ENCODE results near the gene SPA17.
A peak's percentile ranks its signal among the peaks of the same experiment; 100 is the strongest.

Gene SPA17

DNA sequence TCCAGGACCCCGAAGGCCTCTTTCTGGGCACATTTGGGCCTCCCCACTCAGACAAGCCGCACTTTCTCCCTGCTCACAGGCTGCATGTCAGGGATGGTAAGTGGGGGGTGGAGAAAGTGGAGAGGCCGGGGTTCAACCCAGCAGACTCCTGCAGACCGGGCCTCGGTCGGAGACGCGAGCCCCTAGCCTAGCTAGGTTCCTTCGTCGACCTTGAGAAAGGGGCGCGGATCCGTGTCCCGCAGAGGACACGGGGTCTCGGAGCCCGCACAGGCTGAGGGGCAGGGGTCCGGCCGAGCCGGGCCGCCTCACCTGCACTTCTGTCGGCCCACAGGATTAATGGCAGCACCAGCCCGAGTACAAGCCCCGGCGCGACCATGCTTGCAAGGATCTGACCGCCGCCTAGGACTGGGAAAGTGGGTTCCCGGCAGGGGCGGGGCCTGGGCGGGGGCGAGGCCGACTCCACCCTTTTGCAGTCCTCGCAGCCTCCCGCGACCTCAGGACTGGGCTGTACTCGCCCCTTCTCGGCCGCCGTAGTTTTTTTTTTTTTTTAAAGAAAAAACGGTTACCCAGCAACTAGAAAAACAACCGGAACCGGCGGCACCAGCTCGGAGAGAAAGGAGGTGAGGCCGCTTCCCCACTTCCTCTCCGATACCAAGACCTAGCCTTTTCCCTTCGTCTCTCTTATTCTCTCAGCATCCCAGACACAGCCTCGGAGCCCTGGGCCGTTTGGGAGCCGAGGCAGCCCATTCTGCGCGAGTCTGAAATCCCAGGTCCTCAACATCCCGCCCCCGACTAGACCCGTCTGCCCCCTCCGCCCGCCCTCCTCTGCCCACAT, at the start of gene SPA17, which contains the start of gene SIAE:
Gene SPA17 (plus strand): TSS at position 572 of the 835 bp plus-strand sequence. CDS start 1,361 bp downstream, outside the sequence.
Gene SIAE (minus strand): TSS at position 407 of the 835 bp plus-strand sequence. CDS start 31 bp downstream, at position 376.
- peak; percentile 64 to 66 for DNase-seq (ENCODE audit: low read depth in 2 of 2)

DNA sequence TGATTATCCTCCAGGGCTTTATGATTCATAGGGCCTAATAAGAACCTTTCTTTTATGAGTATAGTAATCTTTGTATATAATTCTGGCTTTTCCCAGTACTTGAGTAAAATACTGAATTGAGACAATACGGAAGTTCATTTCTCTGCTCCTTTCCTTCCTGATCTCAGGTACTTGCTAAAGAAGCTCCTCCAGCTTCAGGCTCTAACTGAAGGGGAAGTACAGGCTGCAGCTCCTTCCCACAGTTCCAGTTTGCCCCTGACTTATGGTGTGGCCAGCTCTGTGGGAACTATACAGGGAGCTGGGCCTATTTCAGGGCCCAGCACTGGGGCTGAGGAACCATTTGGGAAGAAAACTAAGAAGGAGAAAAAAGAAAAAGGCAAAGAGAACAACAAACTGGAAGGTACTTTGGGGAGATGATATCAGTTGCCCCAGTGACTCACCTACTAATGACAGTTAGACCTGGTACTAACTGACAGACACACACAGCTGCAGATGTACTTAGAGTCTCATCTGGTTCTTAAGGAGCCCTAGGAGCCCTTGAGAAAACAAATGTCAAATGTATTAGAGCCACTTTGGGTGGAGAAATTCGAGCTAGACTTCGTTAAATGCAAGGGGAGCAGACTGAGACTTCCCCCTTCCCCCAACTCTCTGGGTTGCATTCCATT, 48.1 kb upstream of the SPA17 start:
- no peak for DNase-seq (ENCODE audit: low read depth in 2 of 2)

DNA sequence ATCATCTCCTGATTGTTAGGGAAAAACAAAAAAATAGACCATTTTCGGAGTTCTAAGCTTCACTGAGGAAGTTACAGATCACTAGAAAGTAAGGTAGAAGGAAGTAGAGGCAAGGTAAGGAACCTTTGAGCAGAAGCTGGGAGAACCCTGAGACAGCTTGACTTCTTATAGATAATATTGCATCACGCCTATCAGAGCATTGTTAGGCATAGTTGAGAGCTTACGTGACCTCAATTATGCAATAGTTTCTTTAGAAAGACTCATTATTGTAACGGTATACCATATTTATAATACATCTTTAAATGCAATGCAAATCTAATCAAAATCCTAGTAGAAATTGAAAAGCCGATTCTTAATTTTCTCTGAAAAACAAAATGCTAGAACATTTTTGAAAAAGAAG, 46.2 kb upstream of the SPA17 start:
- DNase-seq (ENCODE audit: low read depth in 2 of 2), result no peak

DNA sequence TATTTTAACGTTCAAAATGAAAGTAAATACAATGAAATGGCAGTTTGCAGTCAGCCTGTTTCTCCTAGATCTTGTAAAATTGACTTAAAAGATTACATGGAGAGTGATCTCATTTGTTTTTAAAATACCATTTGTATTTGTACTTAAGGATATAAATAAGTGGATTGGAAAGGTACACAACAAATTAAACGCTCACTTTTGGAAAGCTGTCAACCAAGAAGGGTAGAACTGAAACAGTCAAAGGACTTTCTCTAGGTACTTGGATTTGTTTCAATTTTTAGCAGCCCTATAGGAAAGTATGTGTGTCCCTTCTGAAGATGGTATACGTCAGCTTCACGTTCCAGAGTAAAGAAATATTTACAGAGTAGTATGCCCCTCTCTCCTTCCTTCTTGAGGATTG, 43.7 kb upstream of the SPA17 start:
- no peak for DNase-seq (ENCODE audit: low read depth in 2 of 2)

DNA sequence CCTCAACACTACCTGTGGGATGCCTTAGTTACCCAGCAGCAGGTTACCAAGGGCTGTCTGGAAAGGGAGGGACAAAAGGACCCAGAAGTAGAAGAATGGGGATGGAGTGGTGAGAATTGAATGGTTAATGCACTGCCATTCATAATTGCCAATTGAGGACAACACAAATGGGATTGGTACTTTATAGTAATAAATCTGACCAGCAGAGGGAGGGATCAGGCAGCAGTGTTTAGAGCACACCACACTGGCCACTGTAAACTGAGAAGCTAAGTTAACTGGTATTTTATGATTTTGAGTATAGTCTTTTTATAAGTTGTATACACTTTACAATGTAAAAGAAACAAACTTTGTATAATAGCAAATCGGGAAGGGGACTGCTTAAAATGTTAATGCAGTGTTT, 40.3 kb upstream of the SPA17 start:
- DNase-seq (ENCODE audit: low read depth in 2 of 2), result no peak

DNA sequence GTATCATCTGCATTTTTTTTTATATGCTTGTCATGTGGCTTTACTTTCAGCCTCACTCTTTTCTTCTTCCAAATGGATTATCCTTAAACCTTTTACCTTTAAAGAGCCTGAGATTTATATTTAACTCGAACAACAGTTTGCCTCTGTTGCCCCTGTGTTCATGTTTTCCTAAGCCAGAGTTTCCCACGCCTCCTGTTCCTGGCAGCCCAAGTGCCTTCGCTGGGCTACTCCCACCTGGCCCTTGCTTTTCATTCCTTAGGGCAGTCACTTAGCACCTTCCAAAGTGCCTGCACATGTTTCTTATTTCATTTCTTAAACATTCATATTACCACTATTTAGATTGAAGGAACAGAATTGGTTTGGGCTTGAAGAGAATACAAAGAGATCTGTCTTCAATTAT, 37.8 kb upstream of the SPA17 start:
- DNase-seq (ENCODE audit: low read depth in 2 of 2), result no peak

DNA sequence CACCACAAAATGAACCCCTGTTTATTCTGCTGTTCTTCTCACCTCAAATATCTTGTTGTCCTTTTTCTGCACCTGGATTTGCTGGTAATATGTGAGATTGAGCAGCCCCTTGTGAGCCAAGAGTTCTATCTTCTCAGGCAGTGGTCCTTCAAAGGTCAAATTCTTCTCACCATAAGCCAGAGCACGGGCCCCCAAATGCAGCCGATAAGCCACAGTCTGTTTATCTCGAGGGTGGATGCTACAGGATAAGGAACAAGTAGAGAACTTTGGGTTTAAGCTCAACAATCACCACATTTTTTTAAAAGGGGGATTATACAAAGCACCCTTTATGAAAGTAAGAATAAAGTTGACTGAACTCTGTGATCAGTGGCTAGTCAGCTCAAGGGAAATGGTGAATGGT, 35.2 kb upstream of the SPA17 start:
- no peak for DNase-seq (ENCODE audit: low read depth in 2 of 2)

DNA sequence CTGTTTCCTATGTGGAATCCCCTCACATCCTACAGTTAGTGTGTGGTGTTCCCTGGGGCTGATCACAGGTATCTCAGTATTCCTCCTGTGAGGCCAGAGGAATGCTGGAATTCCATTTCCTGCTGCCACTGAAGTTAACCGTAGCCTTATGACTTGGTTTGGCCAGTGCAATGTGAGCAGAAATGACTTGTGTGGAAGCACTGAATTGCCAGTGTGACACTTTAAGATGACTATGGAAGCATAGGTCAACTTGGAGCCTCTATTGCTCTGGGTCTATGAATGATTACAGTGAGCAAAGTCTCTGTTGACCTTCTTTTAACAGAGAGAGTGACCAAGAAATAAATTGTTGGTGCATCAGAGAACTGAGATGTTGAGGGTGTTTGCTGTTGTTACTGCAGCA, 34.5 kb upstream of the SPA17 start:
- DNase-seq (ENCODE audit: low read depth in 2 of 2), result no peak

DNA sequence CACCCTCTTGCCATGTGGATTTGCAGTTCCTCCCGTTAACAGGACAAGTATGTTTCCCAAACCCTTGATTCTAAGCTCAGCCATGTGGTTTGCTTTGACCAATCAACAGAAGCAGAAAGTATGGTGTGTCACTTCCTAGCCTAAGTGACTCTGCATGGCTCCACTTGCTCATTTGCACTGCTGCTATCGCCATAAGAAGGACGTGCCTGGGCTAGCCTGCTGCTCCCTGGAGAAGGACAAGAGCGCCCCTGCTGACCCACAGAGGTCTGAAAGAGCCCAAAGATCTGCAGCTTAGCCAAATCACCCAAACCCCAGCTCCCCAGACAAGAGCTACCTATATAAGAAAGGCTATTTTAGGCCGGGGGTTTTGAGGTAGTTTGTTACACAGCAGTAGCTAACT, 33.0 kb upstream of the SPA17 start:
- no peak for DNase-seq (ENCODE audit: low read depth in 2 of 2)

DNA sequence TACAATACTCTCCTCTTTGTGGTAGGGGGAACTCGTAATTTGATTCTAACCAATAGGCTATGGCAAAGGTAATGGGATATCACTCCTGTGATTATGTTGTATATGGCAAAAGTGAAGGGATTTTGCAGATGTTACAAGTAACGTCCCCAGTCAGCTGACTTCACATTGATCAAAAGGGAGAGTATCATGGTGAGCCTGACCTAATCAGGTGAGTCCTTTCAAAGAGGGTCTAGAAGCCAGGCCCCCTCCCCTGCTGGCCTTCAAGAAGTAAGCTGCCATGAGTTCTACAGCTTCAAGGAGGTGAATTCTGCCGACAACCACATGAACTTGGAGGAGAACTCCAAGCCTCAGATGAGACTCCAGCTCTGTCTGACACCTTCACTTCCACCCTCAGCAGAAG, 31.1 kb upstream of the SPA17 start:
- no peak for DNase-seq (ENCODE audit: low read depth in 2 of 2)

DNA sequence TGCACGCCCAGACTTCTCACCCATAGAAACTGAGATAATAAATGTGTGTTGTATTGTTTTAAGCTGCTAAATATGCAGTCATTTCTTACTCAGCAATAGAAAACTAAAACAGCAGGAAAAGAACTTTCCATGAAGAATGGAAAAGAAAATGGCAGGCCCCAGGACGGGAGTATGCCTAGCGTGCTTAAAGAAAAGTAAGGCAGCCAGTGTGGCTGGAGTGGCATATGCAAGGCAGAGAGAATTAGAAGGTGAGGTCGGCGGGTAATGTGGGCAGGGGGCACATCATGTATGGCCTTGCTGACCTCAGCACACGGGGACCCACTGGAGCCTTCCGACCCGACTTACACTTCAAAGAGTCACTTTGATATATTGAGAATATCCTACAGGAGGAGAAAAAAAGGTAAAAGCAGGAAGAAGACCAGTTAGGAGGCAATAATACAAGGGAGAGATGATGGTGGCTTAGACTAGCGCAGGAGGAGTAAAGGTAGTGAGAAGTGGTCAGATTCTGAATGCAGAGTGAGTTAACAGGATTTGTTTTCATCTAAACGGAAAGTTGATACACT, 30.6 kb upstream of the SPA17 start:
- DNase-seq (ENCODE audit: low read depth in 2 of 2), result no peak

DNA sequence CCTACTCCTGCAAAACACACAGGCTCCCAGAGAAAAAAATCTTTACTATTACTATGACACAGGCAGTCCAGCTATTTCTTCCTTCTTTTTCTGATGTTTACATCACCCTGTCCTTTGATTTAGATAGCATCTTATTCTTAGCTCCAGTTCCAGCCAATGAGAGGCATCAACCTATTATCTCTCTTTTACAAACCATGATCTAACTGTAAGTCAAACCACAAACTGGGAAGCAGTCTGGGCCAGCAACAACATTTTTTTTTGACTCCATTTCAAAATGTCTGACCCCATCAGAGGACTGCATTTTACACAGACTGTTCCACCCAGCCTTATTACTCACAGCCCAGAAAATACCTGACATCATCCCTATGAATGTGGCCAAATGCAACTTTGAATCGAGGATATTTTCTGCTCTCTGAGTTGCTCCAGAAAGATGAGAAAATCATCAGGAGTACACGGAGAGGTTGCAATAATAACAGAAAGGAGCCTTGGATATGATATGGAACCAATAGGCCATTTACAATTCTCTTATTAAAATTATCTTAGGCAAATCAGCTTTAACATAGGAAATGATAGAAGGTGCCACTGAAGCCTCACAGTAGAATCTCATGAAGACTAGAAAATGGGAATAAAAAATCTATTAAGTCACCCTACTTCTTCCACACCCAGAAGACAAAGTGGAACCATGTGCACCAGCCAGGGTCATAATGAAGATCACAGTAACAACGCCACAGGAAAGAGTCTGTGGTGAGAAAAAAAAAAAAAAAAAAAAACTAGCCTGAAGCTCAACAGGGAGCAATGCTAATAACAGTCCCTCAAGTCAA, 29.9 kb upstream of the SPA17 start:
- no peak for DNase-seq (ENCODE audit: low read depth in 2 of 2)

DNA sequence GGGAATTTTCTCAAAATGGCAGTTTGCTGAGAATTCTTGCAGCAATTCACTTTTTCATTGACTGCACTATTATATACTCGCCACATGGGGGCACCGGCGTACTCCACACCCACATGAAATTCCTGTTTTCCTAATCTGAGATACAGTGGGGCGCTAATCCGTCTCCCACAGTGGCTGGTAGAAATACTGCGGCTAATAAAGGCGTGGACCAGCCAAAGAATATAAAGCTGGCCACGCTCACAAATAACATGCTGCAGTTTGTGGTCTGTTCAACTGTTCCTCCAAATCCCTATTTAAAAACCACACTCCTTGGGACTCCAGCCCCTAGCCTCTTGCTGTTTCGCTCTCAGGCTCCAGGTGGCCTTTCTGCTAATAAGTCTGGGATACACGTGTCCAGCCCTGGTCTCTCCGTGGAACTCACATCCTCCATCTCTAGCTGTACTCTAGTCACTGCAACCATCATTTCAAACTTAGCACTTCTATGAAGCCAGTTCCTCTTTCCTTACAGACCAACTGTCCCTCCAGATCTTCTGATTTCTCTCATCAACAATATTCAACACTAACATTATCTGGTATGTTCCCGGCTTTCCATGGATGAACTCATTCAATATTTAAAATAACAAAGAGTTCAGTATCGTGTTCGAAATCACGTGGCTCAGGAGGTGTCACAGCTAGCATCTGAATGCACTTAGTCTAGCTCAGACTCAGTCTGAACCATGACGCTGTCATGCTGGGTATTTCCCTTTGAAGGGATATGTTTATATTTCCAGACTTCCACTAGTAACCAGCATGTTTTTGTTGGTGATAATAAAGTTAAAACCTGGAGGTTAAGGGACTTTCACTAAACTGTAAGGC, 29.1 kb upstream of the SPA17 start:
- no peak for DNase-seq (ENCODE audit: low read depth in 2 of 2)

DNA sequence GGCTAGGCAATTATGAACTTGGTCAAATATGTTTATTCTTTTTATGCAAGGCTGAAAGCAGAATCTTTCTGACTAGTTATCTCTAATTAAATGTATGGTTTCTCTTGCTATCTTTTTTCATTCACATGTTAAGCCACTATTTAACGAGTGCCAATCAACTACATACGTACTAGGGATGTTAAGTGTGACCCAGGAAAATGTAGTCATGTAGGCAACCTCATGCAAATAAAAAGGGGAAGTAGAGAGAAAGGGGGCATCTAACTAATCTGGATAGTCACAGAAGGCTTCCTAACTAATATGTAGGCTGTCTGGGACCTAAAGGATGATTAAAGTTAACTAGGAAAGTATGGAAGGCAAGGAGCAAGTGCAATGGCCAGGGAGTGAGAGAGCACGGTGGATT, 27.6 kb upstream of the SPA17 start:
- no peak for DNase-seq (ENCODE audit: low read depth in 2 of 2)

DNA sequence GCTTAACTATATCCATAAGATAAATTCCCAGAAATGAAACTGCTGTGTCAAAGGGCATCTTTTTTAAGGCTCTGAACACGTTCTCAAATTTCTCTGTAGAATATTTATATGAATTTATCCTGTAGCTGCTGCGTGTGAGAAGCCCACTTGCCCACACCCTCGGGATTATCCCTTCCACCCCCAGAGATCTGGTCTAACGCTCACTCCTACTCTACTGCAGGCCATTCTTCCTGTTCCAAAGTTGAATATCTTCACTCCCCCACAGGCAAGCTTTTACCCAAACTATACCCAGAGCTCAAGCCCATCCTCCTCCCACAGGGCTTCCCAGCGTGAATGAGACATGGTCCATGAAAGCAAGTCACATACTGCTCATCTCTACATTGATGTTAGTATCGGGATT, 25.1 kb upstream of the SPA17 start:
- no peak for DNase-seq (ENCODE audit: low read depth in 2 of 2)

DNA sequence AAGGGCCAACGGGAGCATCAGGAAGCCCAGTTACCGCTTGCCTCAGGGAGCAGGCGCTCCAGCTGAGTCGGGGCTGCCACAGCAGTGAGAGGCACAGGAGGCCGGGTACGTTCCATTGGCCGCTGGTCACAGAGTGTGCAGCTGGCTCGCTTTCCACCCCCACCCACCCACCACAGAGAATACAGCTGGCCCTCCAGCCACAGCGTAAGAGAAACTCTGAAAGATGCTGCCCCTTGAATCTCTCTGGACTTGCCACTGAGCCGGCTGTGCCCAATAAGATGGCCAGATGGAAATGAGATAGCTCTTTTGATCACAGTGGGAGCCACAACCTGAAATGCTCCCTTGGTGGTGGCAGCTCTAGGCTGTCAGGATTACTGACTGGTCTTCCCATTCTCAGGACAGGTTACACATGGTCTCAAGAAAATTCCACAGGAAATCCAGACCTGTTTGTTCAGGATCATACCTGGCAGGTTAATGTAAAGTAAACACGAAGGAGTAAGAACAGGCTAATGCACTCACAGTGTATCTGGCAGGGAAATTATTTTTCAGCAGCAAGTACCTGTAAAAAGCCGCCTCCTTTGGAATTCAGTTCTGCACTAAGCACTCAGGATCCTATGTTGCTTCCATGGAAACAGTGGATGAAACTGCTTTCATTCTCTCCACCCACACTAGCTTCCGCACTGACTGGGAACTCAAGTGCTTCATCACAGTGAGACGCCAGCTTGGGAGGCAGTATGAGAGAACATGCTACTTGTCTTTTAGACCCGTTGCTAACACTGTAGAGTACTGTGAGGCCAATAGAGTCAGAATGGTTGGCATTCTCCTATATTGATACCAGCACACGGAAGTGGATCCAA, 16.7 kb upstream of the SPA17 start:
- DNase-seq (ENCODE audit: low read depth in 2 of 2), result no peak

DNA sequence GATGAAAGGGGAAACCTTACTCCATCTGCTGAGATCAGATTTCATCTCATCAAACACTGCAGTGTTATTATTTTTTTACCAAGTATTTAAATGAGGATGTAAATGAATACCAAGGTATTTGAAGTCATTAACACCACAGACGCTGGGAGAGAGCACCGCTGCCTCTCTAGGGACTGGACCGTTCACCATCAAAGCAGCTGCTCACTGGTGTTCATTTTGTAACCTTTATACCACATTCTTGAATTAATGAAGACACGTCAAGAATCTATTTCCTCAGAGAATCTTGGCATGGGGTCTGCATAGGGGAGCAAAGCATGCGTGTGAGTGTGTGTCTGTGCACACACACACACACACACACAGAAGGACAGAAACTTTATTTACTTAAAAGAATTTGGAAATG, 15.8 kb upstream of the SPA17 start:
- no peak for DNase-seq (ENCODE audit: low read depth in 2 of 2)

DNA sequence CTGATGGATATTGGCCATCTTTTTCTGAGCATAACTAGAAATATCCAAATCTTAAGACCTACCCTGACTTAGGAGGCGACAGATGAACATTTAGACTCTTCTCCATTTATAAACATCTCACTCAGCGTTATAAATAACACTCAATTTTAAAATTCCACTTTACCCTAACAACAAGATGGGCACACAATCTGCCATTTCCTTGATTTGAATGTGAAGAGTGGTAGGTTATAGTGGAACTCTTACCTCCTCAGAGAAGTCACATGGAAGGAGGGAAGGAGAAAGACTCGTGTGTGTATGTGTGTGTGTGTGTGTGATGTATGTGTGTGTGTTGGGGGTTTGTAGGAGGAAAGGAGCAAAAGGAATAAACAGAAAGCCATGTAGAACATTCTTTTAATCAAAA, 15.2 kb upstream of the SPA17 start:
- DNase-seq (ENCODE audit: low read depth in 2 of 2), result no peak

DNA sequence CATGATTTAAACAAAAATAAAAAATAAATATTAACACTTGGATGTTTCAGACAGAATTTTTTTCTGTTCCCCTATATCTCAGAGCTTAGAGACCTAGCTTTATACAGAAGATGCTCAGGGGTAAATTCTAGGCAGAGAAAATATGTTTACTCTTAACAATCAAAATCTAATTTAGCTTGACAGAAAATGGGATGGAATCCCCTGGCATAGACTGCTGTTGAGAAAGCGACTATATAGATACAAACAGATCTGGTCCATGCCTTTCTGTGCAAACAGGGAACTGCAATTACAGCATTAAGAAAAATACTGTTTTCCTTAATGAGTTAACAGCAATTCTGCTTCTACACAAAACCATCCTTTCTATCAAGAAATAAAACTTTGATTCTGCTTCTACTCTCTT, 14.7 kb upstream of the SPA17 start:
- no peak for DNase-seq (ENCODE audit: low read depth in 2 of 2)

DNA sequence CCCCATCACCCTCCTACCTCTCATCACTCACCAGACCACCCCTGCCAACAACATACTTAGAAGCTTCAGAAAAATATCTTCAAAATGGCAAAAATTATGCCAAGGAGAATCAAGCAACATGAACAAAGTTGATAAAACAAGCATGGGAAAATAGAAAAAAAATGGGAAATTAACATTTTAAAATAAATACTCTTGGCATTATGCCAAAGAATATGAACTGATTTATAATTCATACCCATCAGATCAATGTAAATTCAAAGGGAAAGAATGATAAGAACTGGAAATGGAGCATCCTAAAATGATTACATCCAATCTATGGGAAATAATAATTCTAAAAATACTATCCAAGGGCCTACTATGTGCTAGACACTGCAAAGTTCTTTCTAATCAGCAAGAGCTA, 12.2 kb upstream of the SPA17 start:
- no peak for DNase-seq (ENCODE audit: low read depth in 2 of 2)
